H1 (cell line): ENCODE measurements around the gene ERFE.

Experiments used
- CHD1 ChIP-seq: IDR thresholded peaks from 2 replicates; pipeline ENCODE4 v1.6.1; 2012; ENCODE audit warnings: low read depth, low read length, improper control_type of control experiment
- CTBP2 ChIP-seq: IDR thresholded peaks from 2 replicates; pipeline ENCODE4 v1.7.0; 2011; ENCODE audit warnings: borderline replicate concordance, mild to moderate bottlenecking, moderate library complexity, mixed read lengths, low read length; ENCODE audit not compliant: insufficient read depth, insufficient read length
- HDAC6 ChIP-seq: IDR thresholded peaks from one replicate; pipeline ENCODE4 v1.7.1; 2012; ENCODE audit warnings: low read depth, mild to moderate bottlenecking, inconsistent platforms, low read length, moderate library complexity
- KDM4A ChIP-seq: IDR thresholded peaks from one replicate; pipeline ENCODE4 v1.7.1; 2012; ENCODE audit warnings: low read depth, mild to moderate bottlenecking, moderate library complexity, low read length, inconsistent platforms; ENCODE audit not compliant: severe bottlenecking
- POLR2A ChIP-seq, 2 experiments: IDR thresholded peaks; 1 replicate in 1 of 2; 2 replicates in 1 of 2; pipeline ENCODE4 v1.6.1; 2011; ENCODE audit warnings: low read depth in 2 of 2, low read length in 2 of 2, mild to moderate bottlenecking in 2 of 2; ENCODE audit errors: control extremely low read depth in 1 of 2
- POLR2AphosphoS5 ChIP-seq: IDR thresholded peaks from 2 replicates; pipeline ENCODE4 v1.6.1; 2011; ENCODE audit warnings: low read depth, low read length
- TF ChIP-seq, protein P1 (sequence below), 3 experiments: IDR thresholded peaks; 1 replicate in 2 of 3; 2 replicates in 1 of 3; pipeline versions ENCODE4 v1.5.1 to v1.6.1; 2011; ENCODE audit warnings: low read length in 3 of 3, mild to moderate bottlenecking in 3 of 3, inconsistent platforms in 2 of 3, low read depth in 1 of 3, moderate library complexity in 1 of 3; ENCODE audit not compliant: insufficient read depth in 1 of 3; ENCODE audit errors: control extremely low read depth in 1 of 3

GRCh38 chr2:238114851-238115660, 43.7 kb upstream of the ERFE start:
- no peak for TF ChIP-seq POLR2AphosphoS5
- TF ChIP-seq KDM4A = no peak
- TF ChIP-seq, protein P1, sequence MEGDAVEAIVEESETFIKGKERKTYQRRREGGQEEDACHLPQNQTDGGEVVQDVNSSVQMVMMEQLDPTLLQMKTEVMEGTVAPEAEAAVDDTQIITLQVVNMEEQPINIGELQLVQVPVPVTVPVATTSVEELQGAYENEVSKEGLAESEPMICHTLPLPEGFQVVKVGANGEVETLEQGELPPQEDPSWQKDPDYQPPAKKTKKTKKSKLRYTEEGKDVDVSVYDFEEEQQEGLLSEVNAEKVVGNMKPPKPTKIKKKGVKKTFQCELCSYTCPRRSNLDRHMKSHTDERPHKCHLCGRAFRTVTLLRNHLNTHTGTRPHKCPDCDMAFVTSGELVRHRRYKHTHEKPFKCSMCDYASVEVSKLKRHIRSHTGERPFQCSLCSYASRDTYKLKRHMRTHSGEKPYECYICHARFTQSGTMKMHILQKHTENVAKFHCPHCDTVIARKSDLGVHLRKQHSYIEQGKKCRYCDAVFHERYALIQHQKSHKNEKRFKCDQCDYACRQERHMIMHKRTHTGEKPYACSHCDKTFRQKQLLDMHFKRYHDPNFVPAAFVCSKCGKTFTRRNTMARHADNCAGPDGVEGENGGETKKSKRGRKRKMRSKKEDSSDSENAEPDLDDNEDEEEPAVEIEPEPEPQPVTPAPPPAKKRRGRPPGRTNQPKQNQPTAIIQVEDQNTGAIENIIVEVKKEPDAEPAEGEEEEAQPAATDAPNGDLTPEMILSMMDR (IDR thresholded peaks at IDR 0.05; ENCODE audit: control extremely low read depth in 1 of 3, insufficient read depth in 1 of 3, low read depth in 1 of 3, low read length in 3 of 3) = no peak
- no peak for TF ChIP-seq HDAC6
- TF ChIP-seq POLR2A (IDR thresholded peaks at IDR 0.05; ENCODE audit: control extremely low read depth in 1 of 2, low read depth in 2 of 2, low read length in 2 of 2) = no peak
- no peak for TF ChIP-seq CHD1
- TF ChIP-seq CTBP2 = no peak
